Ascending aorta (tissue), 2 donors: ENCODE measurements around the gene LDHD. TPM values are rescaled to one million over a fixed set of nuclear protein-coding genes. Genes with fewer than 3 reads are reported as not detected.
A peak's percentile ranks its signal among the peaks of the same experiment; 100 is the strongest.

ENCODE experiments used
- DNase-seq, 2 donors: peaks; one replicate each; pipeline ENCODE4 v3.0.0-alpha.2; 2019; ENCODE audit warnings: low spot score in 2 of 2
- H3K27ac ChIP-seq, 2 donors: fragments of 200-600 bp; sonication (generic); one replicate each; pipeline ENCODE4 v1.5.1; 2016 to 2017; ENCODE audit warnings: mild to moderate bottlenecking in 1 of 2
- H3K27me3 ChIP-seq: fragments of 200-600 bp; sonication (generic); one replicate; pipeline ENCODE4 v1.5.1; 2017
- H3K36me3 ChIP-seq, 2 donors: fragments of 200-600 bp; sonication (generic); one replicate each; pipeline ENCODE4 v1.5.1; 2016
- H3K4me1 ChIP-seq, 2 donors: fragments of 200-600 bp; sonication (generic); one replicate each; pipeline ENCODE4 v1.5.1; 2016 to 2017; ENCODE audit warnings: mild to moderate bottlenecking in 1 of 2
- H3K4me3 ChIP-seq, 2 donors: fragments of 200-600 bp; sonication (generic); one replicate each; pipeline ENCODE4 v1.5.1; 2016 to 2017; ENCODE audit warnings: mild to moderate bottlenecking in 1 of 2
- H3K9me3 ChIP-seq, 2 donors: fragments of 200-600 bp; sonication (generic); one replicate each; pipeline ENCODE4 v1.5.1; 2016
- CTCF ChIP-seq, 3 experiments: fragments of 200-600 bp in 2 of 3; fragments of 450-650 bp in 1 of 3; sonication (generic) in 2 of 3; IDR thresholded peaks; one replicate each; pipeline ENCODE4 v1.5.1; 2016 to 2019; ENCODE audit warnings: antibody characterized with exemption in 3 of 3, mild to moderate bottlenecking in 1 of 3, moderate library complexity in 1 of 3
- intact Hi-C: fragments of 100-400 bp; cut with DNase I; formaldehyde crosslinking; loops from one replicate; pipeline ENCODE4 v1.15.1; 2023
- total RNA-seq: library from RNA; depleted of rRNA; stranded (reverse); fragments of >200 nt; gene quantifications from one replicate; pipeline ENCODE4 v1.1.0, GENCODE V29; 2016

LDHD gene
- total RNA-seq, 1 donor from 2014 or later: 7.5 TPM

- H3K36me3 ChIP-seq: peaks cover 0 to 3% of the 10 kb centered on the region in 2 donors
- no peak for TF ChIP-seq CTCF (IDR thresholded peaks at IDR 0.05)
- H3K4me3 ChIP-seq: no peak overlapping the region
- no peak for DNase-seq
- H3K27ac ChIP-seq: no peak overlapping the region
- intact Hi-C loops: loop anchor here (10.0 kb wide), 1 partner anchor 409 kb away; the partner anchor contains the start of gene MLKL
- H3K4me1 ChIP-seq: peaks cover 8 to 37% of the 10 kb centered on the region in 2 donors
- no peaks in the 10 kb centered on the region for H3K27me3 ChIP-seq
- no peaks in the 10 kb centered on the region for H3K9me3 ChIP-seq
Measured at GRCh38 chr16:75113541-75114121, 2.9 kb downstream of the LDHD start.

DNA sequence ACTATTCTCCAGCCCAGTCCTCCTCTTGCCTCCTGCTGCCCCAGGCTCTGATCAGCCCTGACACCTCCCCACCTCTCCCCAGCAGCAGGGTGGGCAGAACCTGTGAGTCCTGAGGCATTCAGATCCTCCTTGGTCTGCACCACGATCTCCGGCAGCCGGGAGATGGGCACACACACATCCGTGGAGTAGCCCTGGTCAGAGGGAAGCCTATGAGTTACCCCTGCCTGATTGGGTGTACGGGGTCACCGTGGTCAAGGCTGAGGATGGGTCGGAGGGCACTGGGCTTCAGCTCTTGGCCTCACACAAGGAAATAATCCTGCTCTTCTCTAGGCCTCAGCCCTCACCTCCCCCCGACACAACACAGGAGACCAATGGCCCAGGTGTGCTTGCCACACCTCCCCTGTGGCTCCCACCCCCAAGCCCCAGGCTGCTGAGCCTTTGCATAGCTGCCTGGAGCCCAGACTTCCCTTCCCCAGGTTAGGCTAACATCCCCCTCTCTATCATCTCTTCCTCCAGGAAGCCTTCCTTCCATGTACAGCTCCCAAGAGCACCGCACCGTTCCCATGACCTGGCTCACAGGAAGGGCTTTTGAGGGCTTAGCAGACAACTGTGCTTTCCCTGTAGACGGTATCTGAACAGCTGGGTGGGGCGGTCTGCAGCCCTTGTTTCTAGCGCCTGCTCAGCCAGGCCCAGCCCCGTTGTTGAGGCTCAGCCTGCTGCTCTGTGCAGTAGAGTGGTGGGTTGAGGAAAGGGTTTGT is 3.7 kb downstream of the LDHD start:
- Histone ChIP-seq H3K9me3 (no peaks in the 10 kb centered on the region), H3K27ac (peak overlapping the region in 1 of 2 donors; percentile 72), H3K4me3 (no peak overlapping the region), H3K4me1 (peaks cover 8 to 41% of the 10 kb centered on the region in 2 donors), H3K36me3 (peaks cover 0 to 3% of the 10 kb centered on the region in 2 donors), H3K27me3 (no peaks in the 10 kb centered on the region)
- intact Hi-C loops: loop anchor here (10.0 kb wide), 1 partner anchor 408 kb away; the partner anchor contains the start of gene MLKL
- no peak for DNase-seq
- TF ChIP-seq CTCF (IDR thresholded peaks at IDR 0.05): no peak

DNA sequence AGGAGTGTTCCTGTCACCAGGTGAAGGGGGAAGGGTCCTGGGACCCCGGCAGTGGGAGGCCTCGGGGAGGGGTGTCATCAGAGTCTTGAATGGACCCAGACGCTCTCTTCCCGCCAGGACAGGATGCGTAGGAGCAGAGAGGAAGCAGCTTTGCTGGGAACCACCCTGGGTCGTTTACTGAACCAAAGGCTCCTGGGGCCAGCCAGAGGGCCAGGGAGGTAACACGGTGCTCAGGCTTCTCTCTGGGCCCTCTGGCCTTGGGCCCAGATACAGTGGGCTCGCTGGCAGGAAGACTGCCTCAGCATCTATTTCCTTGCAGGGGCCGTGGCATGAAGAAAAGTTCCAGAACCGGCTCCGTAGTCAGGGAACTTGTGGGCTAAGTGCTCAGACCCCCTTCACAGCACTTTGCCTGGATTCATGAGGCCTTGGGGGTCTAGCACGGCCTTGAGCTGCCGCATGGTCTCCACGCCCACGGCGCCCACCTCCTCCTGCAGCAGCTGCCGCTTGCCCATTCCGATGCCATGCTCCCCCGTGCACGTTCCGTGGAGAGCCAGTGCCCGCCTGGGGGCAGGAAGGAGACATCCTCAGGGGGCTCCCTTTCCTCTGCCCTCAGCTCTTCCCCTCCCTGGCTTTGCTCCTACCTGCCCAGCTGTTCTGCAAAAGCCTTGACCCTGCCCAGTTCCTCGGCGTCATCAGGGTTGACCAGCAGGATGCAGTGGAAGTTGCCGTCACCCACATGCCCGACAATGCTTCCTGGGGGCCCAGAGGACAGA is 4.4 kb downstream of the LDHD start:
- no peak for DNase-seq
- peaks cover 8 to 41% of the 10 kb centered on the region in 2 donors for H3K4me1 ChIP-seq
- H3K9me3 ChIP-seq: no peaks in the 10 kb centered on the region
- H3K27me3 ChIP-seq: no peaks in the 10 kb centered on the region
- TF ChIP-seq CTCF (IDR thresholded peaks at IDR 0.05): no peak
- no peak overlapping the region for H3K4me3 ChIP-seq
- peaks cover 0 to 3% of the 10 kb centered on the region in 2 donors for H3K36me3 ChIP-seq
- H3K27ac ChIP-seq: peak overlapping the region; percentile 72 to 83
- intact Hi-C loops: loop anchor here (1.0 to 10.0 kb wide), 2 partner anchors 114 to 407 kb away; partner anchors contain the start of gene MLKL

DNA sequence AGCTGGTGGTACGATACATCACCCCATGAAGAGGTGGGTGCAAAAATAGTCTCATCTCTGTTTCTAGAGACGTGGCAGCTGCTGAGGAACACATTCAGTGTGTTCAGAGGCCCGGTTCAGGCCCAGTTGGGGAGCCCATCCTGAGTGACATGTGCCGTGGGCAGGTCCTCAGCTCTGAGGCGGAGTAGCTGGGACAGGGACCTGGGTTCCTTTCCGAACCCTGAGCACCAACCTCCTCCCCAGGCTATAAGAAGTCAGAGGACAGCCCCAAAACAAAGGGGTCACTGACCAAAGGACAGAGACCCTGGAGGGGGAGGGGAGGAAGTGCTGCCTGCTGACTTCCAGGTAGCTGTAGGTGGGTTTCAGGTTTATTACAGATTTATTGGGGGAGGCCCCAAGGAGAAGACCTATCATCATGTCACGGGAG is 5.1 kb downstream of the LDHD start:
- no peak for DNase-seq
- no peak for TF ChIP-seq CTCF (IDR thresholded peaks at IDR 0.05)
- Histone ChIP-seq H3K36me3 (peaks cover 0 to 3% of the 10 kb centered on the region in 2 donors), H3K4me1 (peaks cover 8 to 41% of the 10 kb centered on the region in 2 donors), H3K9me3 (no peaks in the 10 kb centered on the region), H3K27ac (peak overlapping the region; percentile 72 to 83), H3K4me3 (no peak overlapping the region), H3K27me3 (no peaks in the 10 kb centered on the region)
- intact Hi-C loops: loop anchor here (1.0 to 10.0 kb wide), 2 partner anchors 113 to 407 kb away; partner anchors contain the start of gene MLKL
